H9 (cell line): ENCODE results near the gene PBX1. TPM values are rescaled to one million over a fixed set of nuclear protein-coding genes. Genes with fewer than 3 reads are reported as not detected.

ENCODE experiments used
- DNase-seq: peaks from one replicate; pipeline ENCODE4 v3.0.0-alpha.2; 2017
- H2AFZ ChIP-seq: one replicate; pipeline ENCODE4 v1.6.1; 2013; ENCODE audit warnings: mild to moderate bottlenecking, low read length, control low read depth, moderate library complexity
- H2AK5ac ChIP-seq: 2 replicates; pipeline ENCODE4 v1.6.1; 2013; ENCODE audit warnings: low read length, control low read depth, mixed read lengths; ENCODE audit not compliant: insufficient read length
- H2BK120ac ChIP-seq: one replicate; pipeline ENCODE4 v1.6.1; 2013; ENCODE audit warnings: low read depth, mild to moderate bottlenecking, low read length, control low read depth, inconsistent platforms; ENCODE audit not compliant: poor library complexity, severe bottlenecking
- H2BK12ac ChIP-seq: 2 replicates; pipeline ENCODE4 v1.6.1; 2013; ENCODE audit warnings: low read length, control low read depth, mixed read lengths, low read depth; ENCODE audit not compliant: insufficient read length
- H2BK15ac ChIP-seq: 2 replicates; pipeline ENCODE4 v1.6.1; 2013; ENCODE audit warnings: low read depth, low read length, control low read depth
- H2BK20ac ChIP-seq: one replicate; pipeline ENCODE4 v1.6.1; 2013; ENCODE audit warnings: low read depth, mild to moderate bottlenecking, low read length, control low read depth, inconsistent platforms; ENCODE audit not compliant: poor library complexity, severe bottlenecking
- H2BK5ac ChIP-seq: 2 replicates; pipeline ENCODE4 v1.6.1; 2013; ENCODE audit warnings: low read length, control low read depth, mixed read lengths; ENCODE audit not compliant: insufficient read length
- H3K14ac ChIP-seq: 2 replicates; pipeline ENCODE4 v1.6.1; 2013; ENCODE audit warnings: low read length, control low read depth; ENCODE audit not compliant: insufficient read depth
- H3K18ac ChIP-seq: 2 replicates; pipeline ENCODE4 v1.6.1; 2013; ENCODE audit warnings: low read depth, mild to moderate bottlenecking, mixed read lengths, low read length, control low read depth; ENCODE audit not compliant: insufficient read length
- H3K23ac ChIP-seq: 2 replicates; pipeline ENCODE4 v1.6.1; 2013; ENCODE audit warnings: low read length, control low read depth, mixed read lengths, low read depth; ENCODE audit not compliant: insufficient read length
- H3K23me2 ChIP-seq: 2 replicates; pipeline ENCODE4 v1.6.1; 2013; ENCODE audit warnings: low read depth, mild to moderate bottlenecking, mixed read lengths, low read length, control low read depth; ENCODE audit not compliant: insufficient read length, poor library complexity, severe bottlenecking
- H3K27ac ChIP-seq: 2 replicates; pipeline ENCODE4 v1.5.1; 2013; ENCODE audit warnings: low read length, control low read depth, mixed read lengths, low read depth; ENCODE audit not compliant: insufficient read length
- H3K27me3 ChIP-seq: 2 replicates; pipeline ENCODE4 v1.6.1; 2013; ENCODE audit warnings: low read length, control low read depth, inconsistent platforms; ENCODE audit not compliant: insufficient read depth
- H3K4ac ChIP-seq: 2 replicates; pipeline ENCODE4 v1.6.1; 2013; ENCODE audit warnings: low read depth, mild to moderate bottlenecking, control low read depth, inconsistent platforms, low read length, moderate library complexity
- H3K4me1 ChIP-seq: 2 replicates; pipeline ENCODE4 v1.6.1; 2013; ENCODE audit warnings: low read length, control low read depth, inconsistent platforms; ENCODE audit not compliant: insufficient read depth
- H3K4me2 ChIP-seq: 2 replicates; pipeline ENCODE4 v1.6.1; 2013; ENCODE audit warnings: low read length, control low read depth, mixed read lengths; ENCODE audit not compliant: insufficient read length, insufficient read depth
- H3K56ac ChIP-seq: 2 replicates; pipeline ENCODE4 v1.6.1; 2013; ENCODE audit warnings: low read depth, mild to moderate bottlenecking, mixed read lengths, low read length, control low read depth; ENCODE audit not compliant: insufficient read length
- H3K79me1 ChIP-seq: 2 replicates; pipeline ENCODE4 v1.6.1; 2013; ENCODE audit warnings: low read depth, mild to moderate bottlenecking, moderate library complexity, low read length, control low read depth, inconsistent platforms; ENCODE audit not compliant: insufficient read depth, poor library complexity, severe bottlenecking
- H3K79me2 ChIP-seq: 2 replicates; pipeline ENCODE4 v1.6.1; 2013; ENCODE audit warnings: low read length, control low read depth, inconsistent platforms; ENCODE audit not compliant: insufficient read depth
- H3K9ac ChIP-seq: 2 replicates; pipeline ENCODE4 v1.6.1; 2013; ENCODE audit warnings: low read length, control low read depth, mixed read lengths; ENCODE audit not compliant: insufficient read length; ENCODE audit errors: extremely low read depth
- H3K9me3 ChIP-seq: one replicate; pipeline ENCODE4 v1.6.1; 2013; ENCODE audit warnings: low read depth, low read length, inconsistent platforms; ENCODE audit not compliant: control insufficient read depth
- H3T11ph ChIP-seq: one replicate; pipeline ENCODE4 v1.6.1; 2013; ENCODE audit warnings: mild to moderate bottlenecking, low read length, control low read depth, inconsistent platforms
- H4K20me1 ChIP-seq: one replicate; pipeline ENCODE4 v1.6.1; 2013; ENCODE audit not compliant: control insufficient read depth, insufficient read length, insufficient read depth
- H4K5ac ChIP-seq: 2 replicates; pipeline ENCODE4 v1.6.1; 2013; ENCODE audit warnings: low read depth, mild to moderate bottlenecking, mixed read lengths, low read length, control low read depth; ENCODE audit not compliant: insufficient read length
- H4K8ac ChIP-seq: replicated peaks from 2 replicates; pipeline ENCODE4 v1.6.1; 2013; ENCODE audit warnings: low read length, control low read depth, mixed read lengths, low read depth; ENCODE audit not compliant: insufficient read length
- H4K91ac ChIP-seq: 2 replicates; pipeline ENCODE4 v1.6.1; 2013; ENCODE audit warnings: low read depth, mild to moderate bottlenecking, moderate library complexity, mixed read lengths, low read length, control low read depth; ENCODE audit not compliant: insufficient read length
- H3K27ac Mint-ChIP-seq, 3 experiments: 2 replicates in 2 of 3; 3 replicates in 1 of 3; pipeline ENCODE4 v1.8.0; 2020 to 2021; ENCODE audit warnings: mixed read lengths in 3 of 3, mild to moderate bottlenecking in 1 of 3, moderate library complexity in 1 of 3
- H3K27me3 Mint-ChIP-seq: 2 replicates; pipeline ENCODE4 v1.8.0; 2021; ENCODE audit warnings: low read depth, mild to moderate bottlenecking, moderate library complexity, mixed read lengths
- H3K36me3 Mint-ChIP-seq, 3 experiments: 2 replicates in 2 of 3; 3 replicates in 1 of 3; pipeline ENCODE4 v1.8.0; 2020 to 2021; ENCODE audit warnings: low read depth in 3 of 3, mixed read lengths in 3 of 3; ENCODE audit not compliant: insufficient read depth in 1 of 3
- H3K4me1 Mint-ChIP-seq, 2 experiments: 2 replicates each; pipeline ENCODE4 v1.8.0; 2020; ENCODE audit warnings: mixed read lengths in 2 of 2
- H3K4me3 Mint-ChIP-seq, 2 experiments: 2 replicates in 1 of 2; 3 replicates in 1 of 2; pipeline ENCODE4 v1.8.0; 2020 to 2021; ENCODE audit warnings: mild to moderate bottlenecking in 2 of 2, mixed read lengths in 2 of 2, moderate library complexity in 1 of 2
- H3K9me3 Mint-ChIP-seq, 2 experiments: 2 replicates in 1 of 2; 3 replicates in 1 of 2; pipeline ENCODE4 v1.8.0; 2020; ENCODE audit warnings: mild to moderate bottlenecking in 2 of 2, mixed read lengths in 2 of 2, moderate library complexity in 1 of 2
- WGBS: extraction: QIAGEN DNeasy Blood & Tissue Kit; methylation state at CpG from one replicate; pipeline ENCODE4 v1.1.7; 2013; ENCODE audit warnings: missing lambda C conversion rate, low lambda C conversion rate, mixed read lengths; ENCODE audit not compliant: insufficient read length; ENCODE audit errors: extremely low coverage; 5-methylcytosine and 5-hydroxymethylcytosine counted together
- total RNA-seq: library from RNA; stranded (reverse); gene quantifications from 2 replicates; pipeline ENCODE4 v1.2.1, GENCODE V29; 2021
- TF ChIP-seq, protein P1 (sequence below): fragments of 200-600 bp; sonication (generic); conservative IDR thresholded peaks from 3 replicates; pipeline ENCODE4 v1.8.0; 2021; ENCODE audit warnings: antibody characterized with exemption, mild to moderate bottlenecking

The PBX1 gene
- total RNA-seq, 1 experiment from 2014 or later, result 142 TPM

DNA sequence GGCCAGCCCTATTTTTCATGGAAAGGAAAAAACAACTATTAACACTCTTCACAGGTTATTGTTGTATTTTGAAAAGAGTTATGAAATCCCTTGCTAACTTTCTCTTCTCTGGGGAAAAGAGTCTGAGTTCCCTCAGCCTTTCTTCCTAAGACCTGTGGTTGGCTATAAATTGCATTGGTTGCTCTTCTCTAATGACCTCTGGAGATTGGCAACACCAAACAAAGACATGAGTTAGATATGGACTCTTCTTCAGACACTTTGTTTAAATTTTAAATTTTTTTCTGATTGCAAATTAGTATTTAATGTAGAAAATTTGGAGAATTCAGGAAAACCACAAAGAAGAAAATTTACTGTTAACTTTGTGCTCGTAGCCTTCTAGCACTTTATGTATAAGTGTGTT, 275.7 kb downstream of the PBX1 start:
- Histone ChIP-seq H4K5ac (no peak overlapping the region), H3K9ac (no peak overlapping the region), H3K79me1 (no peaks in the 10 kb centered on the region), H2BK5ac (no peak overlapping the region), H4K91ac (no peak overlapping the region), H3K14ac (no peak overlapping the region), H3K9me3 (no peaks in the 10 kb centered on the region), H3K27ac (no peak overlapping the region), H4K8ac (no peak overlapping the region), H2AK5ac (no peak overlapping the region), H3K18ac (no peak overlapping the region), H3K23me2 (no peaks in the 10 kb centered on the region), H2BK20ac (no peak overlapping the region), H2BK12ac (no peak overlapping the region), H3K4me1 (no peaks in the 10 kb centered on the region), H3K79me2 (no peaks in the 10 kb centered on the region), H3K56ac (no peak overlapping the region), H2BK120ac (no peak overlapping the region), H3T11ph (no peak overlapping the region), H3K27me3 (no peaks in the 10 kb centered on the region), H2BK15ac (no peak overlapping the region), H3K4ac (no peak overlapping the region), H4K20me1 (no peaks in the 10 kb centered on the region), H3K23ac (no peak overlapping the region), H2AFZ (no peak overlapping the region), H3K4me2 (no peak overlapping the region)
- H3K27me3 Mint-ChIP-seq, result no peaks in the 10 kb centered on the region
- H3K4me1 Mint-ChIP-seq, result no peaks in the 10 kb centered on the region
- no peak for DNase-seq
- TF ChIP-seq, protein P1, sequence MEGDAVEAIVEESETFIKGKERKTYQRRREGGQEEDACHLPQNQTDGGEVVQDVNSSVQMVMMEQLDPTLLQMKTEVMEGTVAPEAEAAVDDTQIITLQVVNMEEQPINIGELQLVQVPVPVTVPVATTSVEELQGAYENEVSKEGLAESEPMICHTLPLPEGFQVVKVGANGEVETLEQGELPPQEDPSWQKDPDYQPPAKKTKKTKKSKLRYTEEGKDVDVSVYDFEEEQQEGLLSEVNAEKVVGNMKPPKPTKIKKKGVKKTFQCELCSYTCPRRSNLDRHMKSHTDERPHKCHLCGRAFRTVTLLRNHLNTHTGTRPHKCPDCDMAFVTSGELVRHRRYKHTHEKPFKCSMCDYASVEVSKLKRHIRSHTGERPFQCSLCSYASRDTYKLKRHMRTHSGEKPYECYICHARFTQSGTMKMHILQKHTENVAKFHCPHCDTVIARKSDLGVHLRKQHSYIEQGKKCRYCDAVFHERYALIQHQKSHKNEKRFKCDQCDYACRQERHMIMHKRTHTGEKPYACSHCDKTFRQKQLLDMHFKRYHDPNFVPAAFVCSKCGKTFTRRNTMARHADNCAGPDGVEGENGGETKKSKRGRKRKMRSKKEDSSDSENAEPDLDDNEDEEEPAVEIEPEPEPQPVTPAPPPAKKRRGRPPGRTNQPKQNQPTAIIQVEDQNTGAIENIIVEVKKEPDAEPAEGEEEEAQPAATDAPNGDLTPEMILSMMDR, result no peak
- WGBS, result no CpG with 5 or more reads among the region's 1 CpG
- no peaks in the 10 kb centered on the region for H3K9me3 Mint-ChIP-seq
- peaks cover 8 to 31% (median 26%) of the 10 kb centered on the region in 3 experiments for H3K36me3 Mint-ChIP-seq
- no peak overlapping the region for H3K4me3 Mint-ChIP-seq
- H3K27ac Mint-ChIP-seq, result no peak overlapping the region
